RPMI8226 (cell line): ENCODE results near the gene APLNR.

Experiments used
- DNase-seq: peaks from one replicate; pipeline ENCODE4 v3.0.0-alpha.2; 2015

The APLNR gene

DNA sequence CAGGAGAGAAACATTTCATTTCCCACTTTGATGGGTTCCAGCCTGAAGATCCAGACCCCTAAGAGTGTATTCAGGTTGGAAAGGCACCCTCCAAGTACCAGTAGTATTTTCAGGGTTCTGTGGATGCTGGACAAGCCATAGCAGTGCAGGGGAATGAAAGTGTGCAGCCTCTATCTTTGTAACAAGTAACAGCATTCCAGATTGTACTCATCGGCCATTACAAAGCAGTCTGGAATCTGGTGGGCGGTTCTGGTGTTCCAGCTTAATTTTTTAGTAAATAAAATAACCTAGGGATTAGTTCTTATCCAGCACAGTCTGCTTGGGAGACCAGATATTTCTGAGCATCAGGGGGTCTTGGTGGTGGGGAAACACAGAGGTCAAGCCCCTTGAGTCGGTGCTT, 22.6 kb downstream of the APLNR start:
- no peak for DNase-seq

DNA sequence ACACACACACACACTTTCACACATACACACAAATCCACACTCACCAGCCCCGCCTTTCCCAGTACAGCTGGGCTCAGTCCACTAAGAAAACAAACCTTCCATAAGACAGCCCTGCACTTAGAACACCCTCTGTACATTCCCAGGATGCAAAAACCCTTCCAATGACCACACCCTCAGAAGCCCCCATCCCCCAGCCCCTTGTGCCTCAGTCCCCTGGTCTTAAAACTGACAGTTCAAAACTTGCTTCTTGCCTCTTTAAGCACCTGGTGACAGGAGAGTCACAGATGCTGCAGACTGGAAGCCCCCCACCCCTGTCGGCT, 23.0 kb downstream of the APLNR start:
- no peak for DNase-seq

DNA sequence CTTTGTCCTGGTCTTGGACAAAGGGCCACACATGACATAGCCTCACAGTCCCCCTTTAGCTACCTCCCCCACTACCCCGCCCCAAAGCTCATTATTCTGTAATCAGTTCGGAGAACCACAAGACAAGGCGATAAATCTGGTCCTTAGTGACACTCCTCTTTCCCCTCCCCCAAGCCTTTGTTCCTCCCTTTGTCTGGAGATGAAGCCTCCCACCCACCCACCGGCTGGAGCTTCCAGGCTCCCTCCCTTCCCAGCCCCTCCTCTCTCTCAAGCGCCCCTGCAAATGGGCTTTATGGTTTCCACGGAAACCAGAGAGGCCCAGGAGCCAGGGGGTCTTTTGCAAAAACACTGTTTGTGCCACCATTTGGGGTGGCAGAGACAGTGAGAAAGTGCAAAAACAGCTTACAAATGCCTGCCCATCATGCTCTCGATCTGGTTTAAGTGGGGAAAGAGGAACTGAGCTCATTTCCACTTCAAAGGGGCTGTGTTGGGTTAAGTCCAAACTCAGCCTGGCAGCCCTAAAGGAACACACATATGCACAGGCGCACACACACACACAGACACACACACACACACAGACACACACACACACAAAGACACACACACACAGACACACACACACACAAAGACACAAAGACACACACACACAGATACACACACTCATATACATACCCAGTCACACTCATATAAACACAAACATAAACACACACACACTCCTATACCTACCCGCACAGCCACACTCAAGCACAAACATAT, 23.5 kb downstream of the APLNR start:
- DNase-seq: no peak

DNA sequence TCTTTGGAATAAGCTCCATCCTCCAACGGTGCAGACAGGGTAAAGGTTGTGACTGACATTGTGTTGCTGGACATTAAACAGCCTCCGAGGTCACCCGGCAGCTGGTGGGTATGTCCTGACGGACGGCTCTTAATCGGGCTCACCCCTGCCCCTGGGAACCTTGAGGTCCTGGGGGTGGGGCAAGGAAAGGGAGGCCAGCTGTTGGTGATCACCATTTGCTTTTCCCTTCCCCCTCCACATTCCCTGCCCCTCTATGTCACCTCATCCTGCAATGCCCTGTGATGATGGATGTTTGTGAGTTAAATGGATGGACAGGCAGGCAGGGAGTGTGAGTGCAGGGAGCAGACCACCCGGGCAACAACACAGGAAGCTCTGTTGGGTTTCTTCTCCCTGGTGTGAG, 26.3 kb downstream of the APLNR start:
- DNase-seq: no peak

DNA sequence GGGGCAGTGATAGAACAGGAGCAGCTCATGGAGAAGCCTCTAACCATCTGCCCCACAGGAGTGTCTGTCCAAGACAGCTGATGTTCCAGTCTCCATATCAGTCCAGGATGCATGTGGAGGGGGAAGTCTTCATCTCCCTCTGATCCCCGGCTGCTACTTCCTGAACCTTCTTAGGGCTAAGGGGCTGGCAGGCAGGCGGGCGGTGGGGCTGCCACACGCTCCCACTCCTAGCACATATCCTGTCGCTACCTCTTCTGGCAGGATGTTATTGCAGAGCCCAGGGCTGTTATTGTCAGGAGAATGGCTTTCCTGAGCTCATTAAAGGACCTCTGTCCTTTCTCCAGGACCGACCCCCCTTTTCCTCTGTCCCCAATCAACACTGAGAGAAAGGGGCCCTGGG, 29.9 kb downstream of the APLNR start:
- DNase-seq: no peak

DNA sequence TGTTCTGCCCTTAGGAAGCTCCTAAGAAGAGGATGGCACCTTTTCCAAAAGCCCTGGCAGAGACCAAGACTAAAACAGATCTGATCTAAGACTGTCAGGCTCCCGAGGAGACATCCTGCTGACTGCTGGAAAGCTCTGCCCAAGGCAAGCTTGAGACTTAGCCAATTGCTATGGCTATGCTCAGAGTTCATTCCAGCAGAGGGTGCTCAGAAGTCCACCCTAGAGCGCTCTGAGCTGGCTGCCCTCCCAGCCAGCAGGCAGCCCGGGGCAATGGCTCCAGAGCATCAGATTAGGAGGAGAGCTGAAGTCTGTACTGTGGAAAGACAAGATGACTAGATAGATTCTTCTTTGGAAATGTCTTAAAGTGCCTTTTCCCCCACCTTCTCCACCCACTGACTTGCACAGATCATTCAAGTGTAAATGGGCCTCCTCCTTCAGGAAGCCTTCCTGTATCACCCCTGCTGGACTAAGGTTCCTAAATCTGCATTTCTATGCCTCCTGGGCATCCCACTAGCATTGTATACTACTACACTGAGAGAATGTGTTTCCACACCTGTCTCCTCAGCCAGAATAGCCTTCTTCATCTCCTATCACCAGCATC, 31.9 kb downstream of the APLNR start:
- DNase-seq: no peak

DNA sequence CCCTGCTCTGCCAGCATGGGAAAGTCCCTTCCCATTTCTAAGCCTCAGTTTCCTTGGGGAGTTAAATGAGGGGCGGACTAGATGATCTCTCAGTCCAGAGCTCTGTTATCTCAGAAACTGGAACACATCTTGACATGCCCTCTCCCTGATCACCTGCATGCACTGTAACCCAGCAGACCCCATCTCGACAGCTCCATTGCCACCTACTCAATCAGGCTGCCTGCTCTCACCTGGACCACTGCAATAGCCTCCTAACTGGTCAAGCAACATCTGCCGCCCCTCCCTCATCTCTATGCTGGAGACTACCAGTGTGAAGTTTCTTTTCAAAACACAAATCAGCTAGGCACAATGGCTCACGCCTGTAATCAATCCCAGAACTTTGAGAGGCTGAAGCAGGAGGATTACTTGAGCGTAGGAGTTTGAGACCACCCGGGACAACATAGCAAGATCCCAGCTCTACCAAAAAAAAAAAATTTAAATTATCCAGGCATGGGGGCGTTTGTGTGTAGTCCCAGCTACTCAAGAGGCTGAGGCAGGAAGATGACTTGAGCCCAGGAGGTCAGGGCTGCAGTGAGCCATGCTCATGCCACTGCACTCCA, 33.1 kb downstream of the APLNR start:
- no peak for DNase-seq

DNA sequence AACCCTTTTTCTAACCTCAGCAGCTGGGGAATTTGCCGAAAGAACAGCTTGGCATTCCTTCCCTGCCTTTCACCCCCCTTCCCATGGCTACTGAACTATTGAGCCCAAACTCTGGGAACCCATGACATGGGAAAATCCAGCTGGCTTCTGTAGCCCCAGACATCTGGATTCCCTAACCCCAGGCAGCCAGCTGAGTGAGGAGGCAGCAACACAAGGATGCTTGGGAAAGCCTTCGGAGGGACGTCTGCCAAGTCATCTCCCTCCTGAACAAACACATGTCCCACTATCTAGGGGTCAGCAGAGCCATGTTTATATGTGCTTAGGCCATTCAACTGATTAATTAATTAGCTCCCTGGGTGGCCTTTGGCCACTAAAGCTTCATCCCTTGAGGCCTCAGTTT, 33.7 kb downstream of the APLNR start:
- no peak for DNase-seq

DNA sequence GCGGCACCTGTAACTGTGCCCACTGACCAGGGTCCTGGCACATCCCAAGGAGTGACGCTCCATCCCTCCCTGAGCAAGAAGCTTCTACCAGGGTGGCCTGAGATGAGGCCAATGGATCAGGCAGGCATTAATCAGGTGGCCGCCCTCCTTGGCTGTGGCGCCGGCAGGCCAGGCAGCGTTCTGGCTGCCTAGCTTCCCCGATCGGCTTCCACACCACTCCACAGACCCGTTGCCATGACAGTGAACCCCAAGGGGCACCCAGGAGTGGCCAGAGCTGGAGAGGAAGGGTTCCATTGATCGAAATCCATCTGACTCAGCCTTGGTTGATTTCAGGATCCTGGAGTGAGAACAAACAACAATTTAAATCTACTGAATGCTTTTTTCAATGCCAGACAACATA, 34.8 kb downstream of the APLNR start:
- no peak for DNase-seq

DNA sequence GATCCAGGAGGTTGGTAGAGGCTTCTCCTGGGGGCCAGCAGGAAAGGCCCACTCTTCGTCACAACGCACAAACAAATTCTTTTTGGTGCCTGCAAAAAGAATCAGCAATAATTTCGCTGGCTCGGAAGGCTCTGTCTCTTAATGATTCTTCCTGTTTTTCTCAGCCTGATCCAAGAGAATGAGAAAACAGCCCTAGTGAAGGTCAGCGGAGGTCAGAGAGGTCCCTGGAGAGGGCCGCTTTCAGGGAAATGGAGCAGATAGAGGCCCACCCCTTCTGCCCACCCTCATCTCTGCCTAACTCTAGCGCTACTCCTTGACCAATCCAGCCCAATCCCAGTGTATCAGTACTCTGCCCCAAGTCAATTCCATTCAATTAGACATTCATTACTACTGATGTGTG, 36.1 kb downstream of the APLNR start:
- DNase-seq: no peak

DNA sequence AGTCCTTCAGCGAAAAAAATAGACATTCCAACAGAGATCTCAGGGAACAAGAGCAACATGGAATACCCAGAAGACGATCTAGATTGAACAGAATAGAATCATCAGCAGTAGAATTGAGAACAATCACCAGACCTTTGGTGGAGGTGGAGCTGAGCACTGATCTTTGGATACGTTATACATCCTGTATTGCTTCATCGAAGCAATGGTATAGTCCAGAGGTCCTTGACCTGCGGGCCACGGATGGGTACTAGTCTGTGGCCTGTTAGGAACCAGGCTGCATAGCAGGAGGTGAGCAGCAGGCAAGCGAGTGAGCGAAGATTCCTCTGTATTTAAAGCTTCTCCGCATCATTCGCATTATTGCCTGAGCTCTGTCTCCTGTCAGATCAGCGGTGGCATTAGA, 37.7 kb downstream of the APLNR start:
- no peak for DNase-seq

DNA sequence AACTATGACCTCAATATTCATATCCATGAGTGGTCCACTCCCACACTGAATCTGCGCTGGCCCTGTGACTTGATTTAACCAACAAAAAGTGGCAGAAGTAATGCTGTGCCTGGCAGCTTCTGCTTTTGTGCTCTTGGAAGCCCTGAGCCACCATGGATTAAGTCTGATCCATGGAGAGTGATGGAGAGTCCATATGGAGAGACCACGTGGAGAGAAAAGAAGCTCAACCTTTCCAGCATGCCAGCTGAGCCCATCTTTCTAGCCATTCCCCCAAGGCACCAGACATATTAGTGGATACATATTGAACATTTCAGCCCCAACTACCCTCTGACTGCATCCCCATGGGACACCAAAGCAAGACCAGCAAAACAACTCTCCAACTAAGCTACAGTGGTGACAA, 39.3 kb downstream of the APLNR start:
- DNase-seq: no peak

DNA sequence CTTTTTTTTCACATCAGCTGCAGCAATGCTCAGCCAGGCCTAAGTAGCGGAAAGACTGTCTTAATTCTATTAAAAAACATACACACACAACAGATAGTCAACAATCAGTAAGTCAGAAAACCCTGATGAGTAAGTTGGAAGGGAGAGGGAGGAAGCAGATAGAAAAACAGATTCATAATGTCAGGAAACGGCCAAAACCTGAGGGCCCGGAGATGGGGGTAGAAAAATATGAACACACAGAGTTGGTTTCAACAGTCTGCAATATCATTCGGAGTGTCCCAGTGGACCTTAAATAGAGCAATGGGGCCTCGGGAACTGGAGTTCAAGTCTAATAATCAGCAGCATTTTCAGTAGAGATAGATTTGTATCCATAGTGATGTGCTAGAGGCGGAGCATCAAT, 40.5 kb downstream of the APLNR start:
- no peak for DNase-seq

DNA sequence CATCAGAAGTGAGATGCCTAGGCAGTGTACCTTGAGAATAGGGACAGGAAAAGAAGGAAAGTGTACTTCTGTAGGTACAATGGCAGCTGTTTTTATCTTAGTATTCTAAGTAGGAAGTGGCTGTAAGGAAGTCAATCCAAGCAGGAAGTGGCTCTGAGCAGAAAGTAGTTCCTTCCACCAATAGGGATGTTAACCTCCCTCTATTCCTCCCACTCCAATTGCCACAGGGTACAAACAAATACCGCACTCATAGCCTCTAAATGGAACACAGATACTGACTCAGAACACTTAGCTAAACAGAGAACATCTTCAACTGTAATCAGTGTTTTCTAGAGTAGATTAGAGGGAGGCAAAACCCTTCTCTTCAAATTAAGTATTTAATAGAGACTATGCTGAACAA, 44.7 kb downstream of the APLNR start:
- no peak for DNase-seq

DNA sequence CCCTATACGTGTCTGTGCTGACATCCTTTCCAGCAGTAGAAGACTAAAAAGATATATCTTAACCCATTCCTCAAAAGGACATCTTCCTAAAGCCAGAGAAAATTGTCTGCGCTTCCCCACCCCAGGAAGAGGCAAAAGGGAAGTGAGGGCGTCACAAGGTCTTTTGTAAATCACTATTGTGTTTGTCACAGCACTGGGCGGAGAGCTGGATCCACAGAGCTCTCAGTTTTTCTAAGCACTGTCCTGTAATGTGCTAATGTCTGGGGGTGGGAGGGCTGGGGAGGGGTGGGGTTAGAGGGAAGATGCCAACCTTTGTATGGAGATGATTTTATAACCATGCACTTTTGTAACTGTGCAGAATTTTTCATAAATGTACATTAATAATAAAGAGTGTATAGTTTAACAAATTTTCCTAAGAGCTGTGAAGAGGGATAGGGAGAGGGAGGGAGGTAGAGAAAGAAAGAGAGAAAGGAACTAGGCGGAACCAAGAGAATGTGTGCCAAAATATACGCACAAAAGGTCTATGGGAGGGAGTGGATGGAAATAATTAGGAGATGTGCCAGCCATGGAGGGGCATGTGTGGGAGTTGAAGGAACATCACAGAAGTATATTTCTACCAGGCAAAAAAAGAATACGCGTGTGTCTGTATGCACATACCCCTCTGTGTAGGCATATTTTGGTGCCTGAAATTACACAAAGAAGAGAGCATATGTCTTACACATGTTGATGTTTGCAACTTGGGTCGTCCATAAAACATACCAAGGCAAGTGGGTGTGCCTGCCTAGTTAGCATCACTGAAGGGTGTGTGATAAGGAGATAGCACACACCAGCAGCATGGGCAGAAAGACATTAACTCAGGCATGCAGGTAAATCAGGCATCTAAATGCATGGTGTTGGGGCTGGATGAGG, 45.5 kb downstream of the APLNR start:
- no peak for DNase-seq

DNA sequence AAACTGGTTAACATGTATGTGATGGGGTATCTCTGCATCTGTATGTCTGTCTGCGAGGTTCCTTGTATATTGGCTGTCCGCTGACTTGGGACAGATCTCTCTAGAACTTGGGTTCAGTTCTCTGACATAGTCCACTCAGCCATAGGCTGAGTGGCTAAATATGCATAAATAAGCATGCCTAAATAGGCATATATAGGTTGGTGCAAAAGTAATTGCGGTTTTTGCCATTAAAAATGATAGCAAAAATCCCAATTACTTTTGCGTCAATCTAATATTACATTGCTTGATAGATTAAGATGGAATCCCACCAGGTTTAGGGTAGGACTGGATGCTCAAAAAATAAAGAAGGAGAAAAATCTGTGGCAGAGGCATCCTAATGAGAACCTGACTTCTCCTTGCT, 46.5 kb downstream of the APLNR start:
- no peak for DNase-seq
